Myocyte (in vitro differentiated cells): ENCODE results near the gene PLD4. TPM values are rescaled to one million over a fixed set of nuclear protein-coding genes. Genes with fewer than 3 reads are reported as not detected.
"Not testable (repeated sequence)": the region's sequence is repeated elsewhere in the genome, so short reads cannot be mapped to it uniquely, and the experiment has no call there.

Source experiments
- DNase-seq: peaks from one replicate; pipeline ENCODE4 v3.0.0-alpha.2; 2012; ENCODE audit warnings: low read depth
- total RNA-seq: library from RNA; depleted of rRNA; stranded (reverse); fragments of >200 nt; gene quantifications from 2 replicates; pipeline ENCODE4 v1.2.3, GENCODE V29; 2014

PLD4 gene
- total RNA-seq, 1 donor from 2014 or later: not detected

DNA sequence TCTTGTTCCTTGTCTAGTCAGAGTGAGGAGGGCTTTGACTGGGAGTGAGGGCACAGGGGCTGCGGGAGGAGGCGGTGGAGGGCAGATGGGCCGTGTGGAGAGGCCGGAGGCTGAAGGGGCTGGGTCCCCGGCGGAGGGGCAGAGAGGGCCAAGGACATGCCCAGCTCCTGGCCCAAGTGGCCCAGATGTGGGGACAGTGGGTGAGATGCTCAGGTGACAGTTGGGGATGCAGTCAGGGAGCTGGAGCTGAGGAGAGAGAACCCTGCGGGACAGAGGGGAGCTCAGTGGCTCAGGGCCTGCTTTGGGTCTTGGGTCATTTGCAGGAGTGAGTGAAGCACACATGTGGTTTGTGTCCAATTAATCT, 26.5 kb upstream of the PLD4 start:
- DNase-seq: no peak

DNA sequence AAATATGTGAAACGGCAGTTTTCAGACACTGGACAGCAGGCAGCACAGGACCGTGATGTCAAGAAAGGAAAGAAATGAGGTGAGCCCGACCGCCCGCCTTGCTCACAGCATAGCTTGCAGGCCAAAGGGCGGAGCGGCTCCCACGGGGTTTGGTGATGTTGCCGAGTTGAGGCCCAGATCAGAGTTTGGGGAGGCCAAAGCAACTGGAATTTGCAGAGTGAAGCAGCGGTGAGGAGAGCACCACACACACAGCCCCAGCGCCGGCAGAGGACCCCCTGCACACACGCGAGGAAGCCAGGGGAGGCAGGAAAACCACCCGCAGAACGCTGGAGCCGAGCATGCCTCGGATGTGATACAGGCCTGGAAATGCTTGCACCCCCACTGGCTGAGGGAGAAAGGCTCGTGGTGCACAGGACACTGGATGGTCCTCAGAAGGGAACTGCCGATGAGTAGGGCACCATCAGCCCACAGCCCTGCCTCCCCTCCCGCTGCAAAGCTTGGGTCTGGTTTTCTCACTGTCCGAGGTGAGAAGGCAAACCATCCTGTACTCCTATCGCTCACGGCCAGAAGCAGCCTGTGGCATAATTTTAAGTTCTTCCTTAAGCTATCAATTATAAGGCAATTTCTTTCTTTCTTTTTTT, 25.7 kb upstream of the PLD4 start:
- no peak for DNase-seq

- no peak for DNase-seq
These were observed 24.9 kb upstream of the PLD4 start for GRCh38 chr14:104899781-104900180.

DNA sequence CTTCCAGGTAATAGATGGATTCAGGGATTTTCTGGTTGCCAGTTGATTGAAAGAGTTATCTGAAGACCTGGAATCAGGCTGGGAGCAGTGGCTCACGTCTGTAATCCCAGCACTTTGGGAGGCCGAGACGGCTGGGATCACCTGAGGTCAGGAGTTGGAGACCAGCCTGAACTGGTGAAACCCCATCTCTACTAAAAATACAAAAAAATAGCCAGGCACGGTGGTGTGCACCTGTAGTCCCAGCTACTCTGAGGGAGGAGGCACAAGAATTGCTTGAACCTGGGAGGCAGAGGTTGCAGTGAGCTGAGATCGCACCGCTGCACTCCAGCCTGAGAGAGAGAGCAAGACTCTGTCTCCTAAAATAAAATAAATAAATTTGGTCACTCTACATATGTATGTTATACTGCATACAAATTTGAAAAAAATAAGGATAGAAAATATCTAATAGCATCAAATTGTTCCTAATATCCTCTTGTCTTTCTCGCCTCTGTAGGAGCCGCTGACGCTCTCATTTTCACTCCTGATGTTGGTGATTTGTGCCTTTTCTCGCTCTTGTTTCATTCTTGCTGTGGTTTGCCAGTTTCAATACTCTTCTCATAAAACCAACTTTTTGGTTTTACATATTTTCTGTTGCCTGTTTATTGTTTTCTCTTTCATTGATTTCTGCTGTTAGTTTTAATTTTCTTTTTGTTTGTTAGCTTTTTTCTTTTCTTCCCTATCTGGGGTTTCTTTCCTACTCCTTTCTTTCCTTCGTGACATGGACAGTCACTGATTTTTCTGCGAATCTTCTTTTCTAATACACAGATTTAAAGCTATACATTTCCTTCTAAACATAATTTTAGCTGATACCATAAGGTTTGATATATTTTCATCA, 23.8 kb upstream of the PLD4 start:
- no peak for DNase-seq

- no peak for DNase-seq
These were observed 20.7 kb upstream of the PLD4 start for GRCh38 chr14:104903990-104904389.

DNA sequence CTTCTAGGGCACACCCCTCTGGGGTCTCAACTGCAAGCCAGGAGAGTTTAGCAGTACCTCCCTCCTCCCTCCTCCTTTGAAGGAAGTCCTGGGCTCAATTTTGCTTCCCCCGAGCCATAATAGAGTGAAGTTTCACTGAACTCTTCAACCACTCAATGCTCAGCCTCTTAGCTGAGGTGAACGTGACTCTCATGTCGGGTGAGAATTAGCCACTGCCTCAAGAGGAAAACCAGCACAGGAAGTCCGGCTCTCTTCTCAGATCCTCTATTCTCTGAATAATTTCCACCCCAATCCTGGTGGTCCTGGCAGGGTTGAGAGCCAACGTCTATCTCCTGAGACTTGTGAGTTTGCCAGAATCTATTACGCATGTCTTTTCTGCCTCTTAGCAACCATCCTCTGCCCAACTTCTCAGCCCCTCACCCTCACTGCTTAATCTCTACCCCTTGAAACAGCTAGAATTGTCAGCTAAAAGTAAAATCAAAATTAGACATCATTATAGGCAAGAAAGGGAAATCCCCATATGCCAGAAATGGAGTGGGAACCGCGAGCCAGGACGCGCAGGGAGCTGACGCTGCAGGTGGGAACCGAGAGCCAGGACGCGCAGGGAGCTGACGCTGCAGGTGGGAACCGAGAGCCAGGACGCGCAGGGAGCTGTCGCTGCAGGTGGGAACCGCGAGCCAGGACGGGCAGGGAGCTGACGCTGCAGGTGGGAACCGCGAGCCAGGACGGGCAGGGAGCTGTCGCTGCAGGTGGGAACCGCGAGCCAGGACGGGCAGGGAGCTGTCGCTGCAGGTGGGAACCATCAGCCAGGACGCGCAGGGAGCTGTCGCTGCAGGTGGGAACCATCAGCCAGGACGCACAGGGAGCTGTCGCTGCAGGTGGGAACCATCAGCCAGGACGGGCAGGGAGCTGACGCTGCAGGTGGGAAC, 19.8 kb upstream of the PLD4 start:
- DNase-seq: not testable (repeated sequence)

DNA sequence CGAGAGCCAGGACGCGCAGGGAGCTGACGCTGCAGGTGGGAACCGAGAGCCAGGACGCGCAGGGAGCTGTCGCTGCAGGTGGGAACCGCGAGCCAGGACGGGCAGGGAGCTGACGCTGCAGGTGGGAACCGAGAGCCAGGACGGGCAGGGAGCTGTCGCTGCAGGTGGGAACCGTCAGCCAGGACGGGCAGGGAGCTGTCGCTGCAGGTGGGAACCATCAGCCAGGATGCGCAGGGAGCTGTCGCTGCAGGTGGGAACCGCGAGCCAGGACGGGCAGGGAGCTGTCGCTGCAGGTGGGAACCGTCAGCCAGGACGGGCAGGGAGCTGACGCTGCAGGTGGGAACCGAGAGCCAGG, 19.1 kb upstream of the PLD4 start:
- not testable (repeated sequence) for DNase-seq

DNA sequence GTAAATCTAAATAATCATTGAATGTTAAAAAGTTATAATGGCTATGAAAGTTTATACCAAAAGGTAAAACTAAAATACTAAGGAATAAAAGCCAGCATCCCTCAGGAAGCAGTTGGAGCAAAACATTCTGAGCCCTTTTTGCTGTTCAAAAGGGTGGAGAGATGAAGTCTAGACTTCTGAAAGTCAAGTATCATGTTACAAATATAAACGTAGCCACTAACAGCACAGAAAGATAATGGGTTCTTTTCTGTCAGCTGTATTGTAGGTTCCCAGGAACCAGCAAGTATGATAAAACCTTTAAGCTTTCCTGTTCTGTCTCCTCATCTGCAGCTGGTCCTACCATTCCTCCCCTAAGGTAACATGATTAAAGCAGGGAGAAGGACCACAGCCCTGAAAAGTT, 16.4 kb upstream of the PLD4 start:
- DNase-seq: no peak

DNA sequence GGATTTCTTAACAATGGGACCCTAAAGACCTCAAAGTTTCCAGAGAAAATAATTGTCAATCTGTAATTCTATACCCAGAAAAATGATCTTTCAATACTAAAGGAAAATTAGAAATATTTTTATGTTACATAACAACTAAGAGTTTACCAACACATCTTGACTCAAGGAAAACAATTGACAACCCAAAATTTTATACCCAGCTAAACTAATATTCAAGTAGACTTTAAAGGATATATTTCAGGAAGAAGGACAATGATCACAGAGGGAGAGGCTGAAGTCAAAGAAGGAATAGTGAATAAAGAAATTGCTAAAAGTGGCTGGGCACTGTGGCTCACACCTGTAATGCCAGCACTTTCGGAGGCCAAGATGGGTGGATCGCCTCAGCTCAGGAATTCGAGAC, 12.6 kb upstream of the PLD4 start:
- DNase-seq: no peak

GRCh38 chr14:104913435-104913834, 11.2 kb upstream of the PLD4 start:
- DNase-seq: no peak

- DNase-seq: no peak
These were observed 7.6 kb upstream of the PLD4 start for GRCh38 chr14:104917116-104917515.

DNA sequence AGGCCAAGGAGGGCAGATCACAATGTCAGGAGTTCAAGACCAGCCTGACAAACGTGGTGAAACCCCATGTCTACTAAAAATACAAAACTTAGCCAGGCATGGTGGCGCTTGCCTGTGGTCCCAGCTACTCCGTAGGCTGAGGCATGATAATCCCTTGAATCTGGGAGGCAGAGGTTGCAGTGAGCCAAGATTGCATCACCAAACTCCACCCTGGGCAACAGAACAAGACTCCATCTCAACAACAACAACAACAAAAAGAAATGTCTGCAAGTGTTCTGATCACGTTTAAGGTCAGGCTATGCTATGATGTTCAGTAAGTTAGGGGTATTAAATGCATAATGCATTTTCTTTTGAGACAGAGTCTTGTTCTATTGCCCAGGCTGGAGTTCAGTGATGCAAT, 6.7 kb upstream of the PLD4 start:
- DNase-seq: no peak

DNA sequence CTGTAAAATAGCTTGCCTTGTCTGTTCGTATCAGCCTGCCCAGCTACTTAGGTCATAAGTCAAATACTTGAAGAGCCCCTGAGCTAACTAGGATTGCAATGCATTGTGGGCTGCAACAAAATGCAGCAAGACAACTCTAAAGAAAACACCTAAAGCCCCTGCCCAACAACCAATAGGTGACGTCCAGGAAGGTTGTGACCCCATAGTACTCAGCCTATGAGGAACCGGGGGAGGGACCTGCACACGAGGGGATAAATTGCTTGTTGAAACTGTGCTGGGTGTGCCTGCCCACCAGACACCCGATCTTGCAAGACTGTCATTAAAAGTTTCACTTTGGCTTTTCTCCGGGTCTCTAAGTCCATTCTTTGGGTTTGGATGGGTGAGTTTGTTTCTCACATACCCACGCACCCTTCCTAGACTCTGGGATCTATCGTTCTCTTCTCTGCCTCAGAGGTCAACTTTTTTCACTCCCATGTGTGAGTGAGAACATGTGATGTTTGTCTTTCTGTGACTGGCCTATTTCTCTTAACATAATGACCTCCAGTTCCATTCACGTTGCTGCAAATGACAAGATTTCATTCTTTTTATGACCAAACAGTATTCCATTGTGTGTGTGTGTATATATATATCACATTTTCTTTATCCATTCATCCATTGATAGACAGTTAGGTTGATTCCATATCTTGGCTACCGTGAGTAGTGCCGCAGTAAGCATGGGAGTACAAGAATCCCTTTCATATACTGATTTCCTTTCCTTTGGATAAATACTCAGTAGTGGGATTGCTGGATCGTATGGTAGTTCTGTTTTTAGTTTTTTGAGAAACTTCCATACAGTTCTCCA, 5.3 kb upstream of the PLD4 start:
- not testable (repeated sequence) for DNase-seq

- no peak for DNase-seq
These were observed 4.7 kb upstream of the PLD4 start for GRCh38 chr14:104919993-104920315.

DNA sequence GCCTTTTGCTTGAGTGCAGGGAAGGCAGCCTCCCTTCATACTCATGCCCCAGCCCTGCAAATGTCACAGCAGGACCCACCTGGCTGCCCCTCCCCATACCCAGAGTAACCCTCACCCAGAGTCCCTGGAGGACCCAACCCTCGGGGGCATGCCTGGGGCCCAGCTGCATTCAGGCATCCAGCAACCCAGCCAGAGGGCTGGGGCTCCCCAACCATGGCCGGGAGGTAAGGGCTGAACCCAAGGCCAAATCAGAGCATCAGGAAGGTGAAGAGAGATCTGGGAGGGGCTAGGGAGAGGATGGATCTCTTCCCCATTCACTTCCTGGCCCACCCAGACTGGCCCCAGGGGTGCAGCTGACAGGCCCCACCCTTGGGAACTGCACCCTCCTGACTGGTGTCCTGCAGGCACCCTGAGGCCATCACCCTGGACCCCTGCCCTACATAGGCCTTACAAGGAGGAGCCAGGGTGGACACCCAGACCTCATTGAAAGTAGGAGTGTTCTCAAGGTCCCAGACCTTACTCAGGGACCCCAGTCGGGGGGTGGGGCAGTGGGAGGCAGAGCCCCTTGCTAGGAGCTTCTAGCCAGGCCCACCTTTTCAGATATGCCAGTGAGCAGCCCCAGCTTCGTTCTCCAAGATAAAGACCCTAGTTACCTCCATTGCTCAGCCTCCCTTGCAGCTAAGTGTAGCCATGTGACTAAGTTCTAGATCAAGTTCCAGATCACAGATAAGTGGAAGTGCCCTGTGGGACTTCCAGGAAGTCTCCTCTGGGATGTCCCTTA, 849 bp upstream of the PLD4 start:
- DNase-seq: no peak

GRCh38 chr14:104925214-104925854, 655 bp downstream of the PLD4 start:
- peak; percentile 63 for DNase-seq

- no peak for DNase-seq
These were observed 1.4 kb downstream of the PLD4 start for GRCh38 chr14:104925855-104926609.

- DNase-seq: no peak
These were observed 2.1 kb downstream of the PLD4 start for GRCh38 chr14:104926619-104927431.
